ENCODE results near the gene TOX4.

Gene TOX4

GRCh38 chr14:21525962-21526671 lies 49.1 kb downstream of the TOX4 start, which contains the start of gene SALL2:
Gene SALL2, minus strand, starts transcription at chr14:21526346. Its CDS starts 219 bp downstream, at chr14:21526127.
- no peaks in the 10 kb centered on the region for H3K9me3 ChIP-seq (ENCODE audit: insufficient read depth, low read depth, low read length)
- H3K4me2 ChIP-seq (ENCODE audit: low read depth, low read length, poor library complexity, severe bottlenecking), result peak within 1 kb of the TSS; percentile 75
- peaks cover 13% of the 10 kb centered on the region for H3K4me1 ChIP-seq (ENCODE audit: insufficient read depth, low read length, poor library complexity, severe bottlenecking)
- no peaks in the 10 kb centered on the region for H3K79me2 ChIP-seq (ENCODE audit: insufficient read depth, low read length)
- no peaks in the 10 kb centered on the region for H4K20me1 ChIP-seq (ENCODE audit: insufficient read depth, low read length, poor library complexity, severe bottlenecking)
- H3K36me3 ChIP-seq (ENCODE audit: insufficient read depth, low read length), result no peaks in the 10 kb centered on the region
- peak within 1 kb of the TSS; percentile 86 for H3K4me3 ChIP-seq (ENCODE audit: low read length, poor library complexity, severe bottlenecking)
- TF ChIP-seq, protein P1, sequence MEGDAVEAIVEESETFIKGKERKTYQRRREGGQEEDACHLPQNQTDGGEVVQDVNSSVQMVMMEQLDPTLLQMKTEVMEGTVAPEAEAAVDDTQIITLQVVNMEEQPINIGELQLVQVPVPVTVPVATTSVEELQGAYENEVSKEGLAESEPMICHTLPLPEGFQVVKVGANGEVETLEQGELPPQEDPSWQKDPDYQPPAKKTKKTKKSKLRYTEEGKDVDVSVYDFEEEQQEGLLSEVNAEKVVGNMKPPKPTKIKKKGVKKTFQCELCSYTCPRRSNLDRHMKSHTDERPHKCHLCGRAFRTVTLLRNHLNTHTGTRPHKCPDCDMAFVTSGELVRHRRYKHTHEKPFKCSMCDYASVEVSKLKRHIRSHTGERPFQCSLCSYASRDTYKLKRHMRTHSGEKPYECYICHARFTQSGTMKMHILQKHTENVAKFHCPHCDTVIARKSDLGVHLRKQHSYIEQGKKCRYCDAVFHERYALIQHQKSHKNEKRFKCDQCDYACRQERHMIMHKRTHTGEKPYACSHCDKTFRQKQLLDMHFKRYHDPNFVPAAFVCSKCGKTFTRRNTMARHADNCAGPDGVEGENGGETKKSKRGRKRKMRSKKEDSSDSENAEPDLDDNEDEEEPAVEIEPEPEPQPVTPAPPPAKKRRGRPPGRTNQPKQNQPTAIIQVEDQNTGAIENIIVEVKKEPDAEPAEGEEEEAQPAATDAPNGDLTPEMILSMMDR (conservative IDR thresholded peaks at IDR 0.05; ENCODE audit: low read length), result no peak
- no peaks in the 10 kb centered on the region for H3K9me2 ChIP-seq (replicated peaks; ENCODE audit: low read depth, low read length)
- H3K9ac ChIP-seq (ENCODE audit: low read depth, low read length, poor library complexity, severe bottlenecking), result peak within 1 kb of the TSS; percentile 70
- no peaks in the 10 kb centered on the region for H3K27me3 ChIP-seq (ENCODE audit: insufficient read depth, low read length, poor library complexity, severe bottlenecking)
- H2AFZ ChIP-seq (ENCODE audit: low read length), result peak within 1 kb of the TSS; percentile 99
- no peaks in the 10 kb centered on the region for H3F3A ChIP-seq (ENCODE audit: low read depth)

GRCh38 chr14:21526672-21527317 lies 49.8 kb downstream of the TOX4 start:
- H2AFZ ChIP-seq (ENCODE audit: low read length), result peak overlapping the region; percentile 99
- H3K9ac ChIP-seq (ENCODE audit: low read depth, low read length, poor library complexity, severe bottlenecking), result peak overlapping the region; percentile 70
- H3K9me2 ChIP-seq (replicated peaks; ENCODE audit: low read depth, low read length), result no peaks in the 10 kb centered on the region
- H3F3A ChIP-seq (ENCODE audit: low read depth), result no peaks in the 10 kb centered on the region
- TF ChIP-seq, protein P1 (conservative IDR thresholded peaks at IDR 0.05; ENCODE audit: low read length), result no peak
- H3K36me3 ChIP-seq (ENCODE audit: insufficient read depth, low read length), result no peaks in the 10 kb centered on the region
- no peaks in the 10 kb centered on the region for H4K20me1 ChIP-seq (ENCODE audit: insufficient read depth, low read length, poor library complexity, severe bottlenecking)
- H3K4me2 ChIP-seq (ENCODE audit: low read depth, low read length, poor library complexity, severe bottlenecking), result peak overlapping the region; percentile 75
- peak overlapping the region; percentile 86 for H3K4me3 ChIP-seq (ENCODE audit: low read length, poor library complexity, severe bottlenecking)
- H3K27me3 ChIP-seq (ENCODE audit: insufficient read depth, low read length, poor library complexity, severe bottlenecking), result no peaks in the 10 kb centered on the region
- peaks cover 13% of the 10 kb centered on the region for H3K4me1 ChIP-seq (ENCODE audit: insufficient read depth, low read length, poor library complexity, severe bottlenecking)
- no peaks in the 10 kb centered on the region for H3K79me2 ChIP-seq (ENCODE audit: insufficient read depth, low read length)
- no peaks in the 10 kb centered on the region for H3K9me3 ChIP-seq (ENCODE audit: insufficient read depth, low read depth, low read length)

DNA sequence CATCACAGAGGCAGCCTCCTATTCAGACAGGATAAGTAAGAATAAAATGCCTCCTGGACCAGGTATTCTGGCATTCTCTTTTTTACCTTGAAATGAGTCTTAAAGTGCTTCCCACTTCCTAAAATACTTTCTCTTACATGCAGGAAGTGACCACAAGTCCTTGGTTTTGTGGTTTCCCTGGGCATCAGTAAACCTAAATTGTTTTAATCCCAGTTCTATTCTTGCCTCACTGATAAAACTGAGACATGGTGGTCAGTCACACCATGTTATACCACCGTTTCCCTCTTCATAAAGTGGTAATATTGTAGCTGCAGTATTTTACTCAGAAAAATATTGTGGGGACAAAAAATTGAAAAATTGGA lies 50.3 kb downstream of the TOX4 start:
- no peaks in the 10 kb centered on the region for H4K20me1 ChIP-seq (ENCODE audit: insufficient read depth, low read length, poor library complexity, severe bottlenecking)
- no peak overlapping the region for H2AFZ ChIP-seq (ENCODE audit: low read length)
- H3K9me3 ChIP-seq (ENCODE audit: insufficient read depth, low read depth, low read length), result no peaks in the 10 kb centered on the region
- H3F3A ChIP-seq (ENCODE audit: low read depth), result no peaks in the 10 kb centered on the region
- no peaks in the 10 kb centered on the region for H3K27me3 ChIP-seq (ENCODE audit: insufficient read depth, low read length, poor library complexity, severe bottlenecking)
- no peak overlapping the region for H3K4me3 ChIP-seq (ENCODE audit: low read length, poor library complexity, severe bottlenecking)
- no peak for TF ChIP-seq EZH2phosphoT487 (IDR thresholded peaks at IDR 0.05; ENCODE audit: borderline replicate concordance)
- TF ChIP-seq, protein P1 (conservative IDR thresholded peaks at IDR 0.05; ENCODE audit: low read length), result no peak
- H3K79me2 ChIP-seq (ENCODE audit: insufficient read depth, low read length), result no peaks in the 10 kb centered on the region
- H3K4me1 ChIP-seq (ENCODE audit: insufficient read depth, low read length, poor library complexity, severe bottlenecking), result peaks cover 13% of the 10 kb centered on the region
- no peaks in the 10 kb centered on the region for H3K9me2 ChIP-seq (replicated peaks; ENCODE audit: low read depth, low read length)
- H3K36me3 ChIP-seq (ENCODE audit: insufficient read depth, low read length), result no peaks in the 10 kb centered on the region
- no peak overlapping the region for H3K9ac ChIP-seq (ENCODE audit: low read depth, low read length, poor library complexity, severe bottlenecking)
- H3K4me2 ChIP-seq (ENCODE audit: low read depth, low read length, poor library complexity, severe bottlenecking), result peak overlapping the region; percentile 75

All from Loucy (cell line).